NCI-H345 (cell line): ENCODE results near the gene FUCA1.

ENCODE experiments used
- DNase-seq: peaks from one replicate; lab custom pipeline; 2025; lab: John Stamatoyannopoulos, UW

FUCA1 gene

DNA sequence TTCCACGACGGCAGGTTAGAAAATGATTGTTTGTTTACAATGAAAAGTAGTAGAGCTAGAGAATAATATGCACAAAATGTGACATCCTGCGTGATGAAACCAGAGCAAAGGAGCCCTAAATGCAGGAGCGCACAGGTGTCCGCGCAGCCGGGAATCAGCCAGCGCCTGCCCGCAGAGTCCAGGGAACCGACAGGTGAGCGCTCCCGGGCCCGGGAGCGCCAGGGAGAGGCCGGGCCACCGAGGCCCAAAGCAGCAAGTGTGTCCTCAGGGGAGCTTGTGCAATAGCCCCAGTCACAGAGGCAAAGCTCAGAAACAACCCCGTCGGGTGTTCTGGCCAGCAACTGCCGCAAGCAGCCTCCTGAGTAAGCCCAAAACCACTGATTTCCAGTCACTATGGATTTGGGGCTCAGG lies 66.7 kb downstream of the FUCA1 start:
- DNase-seq: peak; percentile 22

GRCh38 chr1:23800400-23801337 lies 67.4 kb downstream of the FUCA1 start, which contains the start of gene GALE:
Gene GALE (minus strand): TSS chr1:23800754. CDS start chr1:23799007, 1,747 bp downstream.
- DNase-seq: peak; percentile 95

- DNase-seq: no peak
Measured at GRCh38 chr1:23799570-23800399, 68.3 kb downstream of the FUCA1 start.

DNA sequence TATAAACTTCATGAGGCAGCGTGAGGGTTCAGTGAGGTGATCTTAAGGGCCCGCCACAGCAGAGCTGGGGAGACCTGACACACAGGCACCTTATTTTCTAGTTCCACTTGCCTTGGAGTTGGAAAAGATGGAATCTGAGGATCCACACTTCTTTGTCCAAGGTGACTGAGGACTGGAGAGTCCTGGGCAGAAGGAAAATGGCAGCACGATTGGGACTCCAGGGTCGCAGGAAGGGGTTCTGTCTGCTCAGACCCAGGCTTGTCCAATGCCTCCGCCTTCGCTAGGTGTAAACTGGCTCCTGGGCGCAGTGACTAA lies 68.9 kb downstream of the FUCA1 start:
- DNase-seq: no peak

- DNase-seq: no peak
Measured at GRCh38 chr1:23798662-23799142, 69.4 kb downstream of the FUCA1 start.

GRCh38 chr1:23797478-23798448 lies 70.3 kb downstream of the FUCA1 start:
- DNase-seq: no peak

GRCh38 chr1:23796466-23797271 lies 71.4 kb downstream of the FUCA1 start:
- no peak for DNase-seq

DNA sequence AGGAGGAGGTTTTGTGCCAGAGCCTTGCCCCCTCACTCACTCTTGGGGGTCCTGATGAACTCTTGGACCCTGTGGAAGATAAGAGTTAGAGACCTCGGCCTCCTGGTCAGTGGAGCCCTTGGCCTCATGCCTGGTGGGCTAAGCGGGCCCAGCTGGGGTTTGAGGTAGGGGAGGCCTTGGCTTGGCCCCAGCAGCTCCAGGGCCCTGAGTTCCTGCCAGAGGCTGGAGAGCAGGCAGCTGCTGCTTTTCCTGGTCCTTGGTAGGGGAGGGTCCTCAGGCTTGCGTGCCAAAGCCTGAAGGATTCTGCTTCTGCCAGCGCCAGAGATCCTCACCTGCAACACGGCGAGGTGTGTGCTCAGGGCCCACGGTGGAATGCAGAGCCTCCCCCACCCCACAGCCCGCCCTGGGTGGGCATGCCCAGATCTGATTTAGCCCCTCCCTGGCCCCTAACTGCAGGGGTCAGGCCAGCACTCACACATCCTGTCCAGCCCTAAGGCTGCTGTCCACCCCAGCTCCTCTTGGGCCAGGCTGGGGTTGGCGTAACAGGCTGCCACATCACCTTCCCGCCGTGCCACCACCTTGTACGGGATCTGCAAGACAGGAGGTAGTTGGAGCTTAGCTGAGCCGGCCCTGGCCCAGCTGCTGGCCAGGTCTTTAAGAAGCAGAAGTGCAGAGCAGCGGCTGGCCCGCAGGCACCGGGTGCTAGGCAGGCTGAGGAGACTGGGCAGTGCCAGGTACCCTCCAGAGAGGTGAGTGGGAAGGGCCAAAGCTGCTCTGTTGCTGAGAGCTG lies 72.2 kb downstream of the FUCA1 start:
- DNase-seq: no peak
